Mucosa of descending colon (tissue), 3 donors: ENCODE measurements around the gene ACOX3. TPM values are rescaled to one million over a fixed set of nuclear protein-coding genes. Genes with fewer than 3 reads are reported as not detected.
A peak's percentile ranks its signal among the peaks of the same experiment; 100 is the strongest.

Experiments
- ATAC-seq: fragments of 200-7000 bp; cut with Tn5 transposase; one replicate; pipeline ENCODE4 v1.9.1; 2020; ENCODE audit warnings: mild to moderate bottlenecking, moderate library complexity
- DNase-seq, 3 donors: peaks; one replicate each; pipeline ENCODE4 v3.0.0-alpha.2; 2020
- H3K36me3 ChIP-seq: fragments of 200-600 bp; one replicate; pipeline ENCODE4 v1.8.0; 2021; ENCODE audit warnings: low read depth, mild to moderate bottlenecking
- H3K4me1 ChIP-seq: fragments of 200-600 bp; one replicate; pipeline ENCODE4 v1.8.0; 2021; ENCODE audit warnings: low read depth, mild to moderate bottlenecking
- H3K4me3 ChIP-seq: fragments of 200-600 bp; one replicate; pipeline ENCODE4 v1.8.0; 2021; ENCODE audit warnings: mild to moderate bottlenecking
- H3K9me3 ChIP-seq: fragments of 200-600 bp; one replicate; pipeline ENCODE4 v1.8.0; 2021; ENCODE audit warnings: mild to moderate bottlenecking
- intact Hi-C, 2 donors: fragments of 100-400 bp; cut with DNase I in 1 of 2; cut with micrococcal nuclease in 1 of 2; formaldehyde crosslinking; loops; one replicate each; pipeline versions ENCODE4 v1.11.0 to v1.11.1; 2022; cut with DNase I, micrococcal nuclease
- total RNA-seq, 3 donors: library from RNA; stranded (reverse); fragmentation: NEBNext Ultra II Directional in 2 of 3; extraction: Animal tissue kit (Norgen Biotek cat#: 25700) in 2 of 3; gene quantifications; one replicate each; pipeline versions ENCODE4 v1.2.1 to v1.2.4, GENCODE V29; 2021 to 2023
- TF ChIP-seq, protein P1 (sequence below): fragments of 200-600 bp; IDR thresholded peaks from one replicate; pipeline ENCODE4 v1.8.0; 2022; ENCODE audit warnings: antibody characterized with exemption, mild to moderate bottlenecking
- donor health status: DM: no; HTN: no; CAD: no; lungs with moderate emphysema.
- donor health status: DM: no; HTN: no; CAD: no.
- donor health status: DM: no; HTN: yes; CAD: no.

Gene ACOX3
- total RNA-seq, 3 donors from 2014 or later, result 22.4 to 34.7 (median 26.0) TPM

DNA sequence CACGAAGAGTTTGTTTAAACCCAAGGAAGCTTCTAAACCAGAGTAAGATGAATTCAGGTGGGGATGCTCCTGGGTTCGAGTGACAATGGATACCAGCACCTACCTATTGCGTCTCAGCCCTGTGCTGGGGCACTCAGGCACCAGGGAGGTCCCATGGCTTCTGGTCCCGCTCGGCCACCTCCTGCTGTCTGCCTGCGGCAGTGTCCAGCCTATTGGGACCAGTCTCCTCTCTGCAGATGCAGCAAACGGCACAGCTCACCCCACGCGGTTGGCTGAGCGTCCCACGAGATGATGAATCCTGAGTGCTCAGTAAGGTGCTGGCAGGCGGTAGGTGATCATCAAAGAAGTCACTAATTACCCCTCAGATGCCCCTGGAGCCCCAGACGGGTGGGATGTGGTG is 75.2 kb downstream of the ACOX3 start:
- Histone ChIP-seq H3K36me3 (no peaks in the 10 kb centered on the region), H3K9me3 (no peaks in the 10 kb centered on the region), H3K4me1 (no peaks in the 10 kb centered on the region), H3K4me3 (no peak overlapping the region)
- ATAC-seq (no peak), DNase-seq (peak in 2 of 3 donors; percentile 8 to 24)
- intact Hi-C loops, result no loop called here
- TF ChIP-seq, protein P1, sequence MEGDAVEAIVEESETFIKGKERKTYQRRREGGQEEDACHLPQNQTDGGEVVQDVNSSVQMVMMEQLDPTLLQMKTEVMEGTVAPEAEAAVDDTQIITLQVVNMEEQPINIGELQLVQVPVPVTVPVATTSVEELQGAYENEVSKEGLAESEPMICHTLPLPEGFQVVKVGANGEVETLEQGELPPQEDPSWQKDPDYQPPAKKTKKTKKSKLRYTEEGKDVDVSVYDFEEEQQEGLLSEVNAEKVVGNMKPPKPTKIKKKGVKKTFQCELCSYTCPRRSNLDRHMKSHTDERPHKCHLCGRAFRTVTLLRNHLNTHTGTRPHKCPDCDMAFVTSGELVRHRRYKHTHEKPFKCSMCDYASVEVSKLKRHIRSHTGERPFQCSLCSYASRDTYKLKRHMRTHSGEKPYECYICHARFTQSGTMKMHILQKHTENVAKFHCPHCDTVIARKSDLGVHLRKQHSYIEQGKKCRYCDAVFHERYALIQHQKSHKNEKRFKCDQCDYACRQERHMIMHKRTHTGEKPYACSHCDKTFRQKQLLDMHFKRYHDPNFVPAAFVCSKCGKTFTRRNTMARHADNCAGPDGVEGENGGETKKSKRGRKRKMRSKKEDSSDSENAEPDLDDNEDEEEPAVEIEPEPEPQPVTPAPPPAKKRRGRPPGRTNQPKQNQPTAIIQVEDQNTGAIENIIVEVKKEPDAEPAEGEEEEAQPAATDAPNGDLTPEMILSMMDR, result no peak

DNA sequence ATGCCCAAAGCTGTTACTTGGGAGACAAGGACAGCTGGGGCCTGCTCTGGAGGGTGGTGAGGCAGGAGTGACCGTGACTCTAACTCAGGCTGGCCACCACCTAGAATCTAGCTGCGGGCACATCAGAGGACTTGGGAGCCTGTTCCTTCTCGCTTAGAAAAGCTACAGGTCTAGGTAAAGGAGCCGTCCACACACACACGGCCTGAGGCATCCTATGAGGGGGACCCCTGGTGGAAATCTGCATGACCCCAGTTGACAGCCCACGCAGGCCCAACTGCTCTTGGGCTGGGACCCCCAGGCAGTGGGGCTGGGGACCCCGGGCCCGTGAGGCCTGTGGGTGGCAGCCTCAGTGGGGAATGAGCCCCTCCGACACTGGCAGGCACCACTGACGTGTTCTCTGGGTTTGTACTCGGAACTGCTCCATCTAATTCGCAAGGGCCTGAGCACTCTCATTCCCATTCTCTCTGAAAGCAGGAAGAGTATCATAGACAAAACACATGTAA is 75.6 kb downstream of the ACOX3 start:
- intact Hi-C loops, result no loop called here
- DNase-seq (peak in 1 of 3 donors; percentile 25), ATAC-seq (no peak)
- Histone ChIP-seq H3K4me1 (no peaks in the 10 kb centered on the region), H3K9me3 (no peaks in the 10 kb centered on the region), H3K4me3 (no peak overlapping the region), H3K36me3 (no peaks in the 10 kb centered on the region)
- TF ChIP-seq, protein P1, result no peak

DNA sequence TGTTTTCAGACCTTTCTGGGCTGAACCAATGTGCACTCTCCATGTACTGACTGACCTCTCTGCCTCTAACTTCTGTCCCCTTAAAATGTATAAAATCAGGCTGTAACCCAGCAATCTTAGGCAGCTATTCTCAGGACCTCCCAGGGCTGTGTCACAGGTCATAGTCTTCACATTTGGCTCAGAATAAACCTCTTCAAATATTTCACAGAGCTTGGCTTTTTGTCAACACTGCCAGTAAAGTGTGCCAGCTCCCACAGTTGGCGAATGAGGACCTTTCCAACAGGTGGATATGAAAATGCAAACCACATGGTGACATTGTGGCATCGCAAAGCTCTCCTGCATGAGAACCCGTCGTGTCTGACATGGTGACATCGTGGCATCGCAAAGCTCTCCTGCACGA is 76.4 kb downstream of the ACOX3 start:
- Histone ChIP-seq H3K4me3 (no peak overlapping the region), H3K36me3 (no peaks in the 10 kb centered on the region), H3K9me3 (no peaks in the 10 kb centered on the region), H3K4me1 (no peaks in the 10 kb centered on the region)
- ATAC-seq (no peak), DNase-seq (peak in 1 of 3 donors; percentile 28)
- intact Hi-C loops, result no loop called here
- TF ChIP-seq, protein P1, result no peak

DNA sequence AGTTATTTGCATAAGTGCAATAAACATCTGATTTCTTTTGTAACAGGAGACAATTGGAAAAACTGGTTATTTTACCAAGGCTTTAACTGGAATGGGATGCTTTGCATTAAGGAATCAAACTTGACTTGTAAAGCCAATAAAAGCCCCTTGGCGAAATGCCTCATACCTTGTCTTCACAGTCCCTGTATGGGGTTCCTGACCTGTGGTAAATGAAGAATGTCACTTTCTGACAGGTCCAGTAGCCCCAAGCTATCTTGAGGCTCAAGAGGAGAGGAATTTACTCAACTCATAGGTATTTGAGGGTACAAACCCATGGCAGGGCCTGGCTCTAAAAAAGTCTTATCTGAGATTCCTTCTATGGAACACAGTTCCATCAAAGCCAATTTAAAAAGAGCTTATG is 78.0 kb downstream of the ACOX3 start:
- Histone ChIP-seq H3K36me3 (no peaks in the 10 kb centered on the region), H3K4me3 (no peak overlapping the region), H3K4me1 (no peaks in the 10 kb centered on the region), H3K9me3 (no peaks in the 10 kb centered on the region)
- intact Hi-C loops, result no loop called here
- no peak for DNase-seq
- no peak for ATAC-seq
- TF ChIP-seq, protein P1, result no peak

DNA sequence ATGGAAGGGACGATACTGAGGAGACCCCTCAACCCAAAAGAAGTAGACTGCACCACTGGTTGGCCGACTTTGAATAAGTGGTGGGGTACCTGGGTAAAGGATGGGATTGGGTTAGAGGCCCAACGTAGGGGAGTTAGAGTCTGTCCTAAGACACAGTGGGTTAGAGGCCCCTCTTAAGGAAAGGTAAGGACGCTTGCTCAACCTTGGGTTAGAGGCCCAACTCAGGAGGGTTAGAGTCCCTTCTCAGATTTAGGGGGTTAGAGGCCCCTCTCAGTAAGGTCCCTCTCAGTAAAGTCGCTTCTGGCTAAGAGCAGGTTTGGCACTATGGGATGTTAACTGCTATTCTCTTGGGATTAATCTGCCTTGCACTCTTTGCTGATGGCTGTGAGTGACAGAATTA is 81.3 kb downstream of the ACOX3 start:
- intact Hi-C loops, result no loop called here
- no peak overlapping the region for H3K4me3 ChIP-seq
- TF ChIP-seq, protein P1, result no peak
- no peaks in the 10 kb centered on the region for H3K36me3 ChIP-seq
- ATAC-seq (no peak), DNase-seq (no peak)
- no peaks in the 10 kb centered on the region for H3K9me3 ChIP-seq
- no peaks in the 10 kb centered on the region for H3K4me1 ChIP-seq

DNA sequence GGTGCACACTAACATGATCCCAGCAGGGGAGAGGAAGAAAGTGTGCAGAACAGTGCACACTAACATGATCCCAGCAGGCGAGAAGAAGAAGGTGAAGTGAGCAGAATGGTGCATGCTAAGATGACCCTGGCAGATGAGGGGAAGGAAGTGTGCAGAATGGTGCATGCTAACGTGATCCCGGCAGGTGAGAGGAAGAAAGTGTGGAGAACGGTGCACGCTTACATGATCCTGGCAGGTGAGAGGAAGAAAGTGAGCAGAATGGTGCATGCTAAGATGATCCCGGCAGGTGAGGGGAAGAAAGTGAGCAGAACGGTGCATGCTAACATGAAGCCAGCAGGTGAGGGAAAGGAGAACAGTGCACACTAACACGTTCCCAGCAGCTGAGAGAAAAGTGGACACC is 83.7 kb downstream of the ACOX3 start:
- TF ChIP-seq, protein P1, result no peak
- H3K4me3 ChIP-seq, result no peak overlapping the region
- no peak for ATAC-seq
- no peaks in the 10 kb centered on the region for H3K9me3 ChIP-seq
- no peak for DNase-seq
- no peaks in the 10 kb centered on the region for H3K4me1 ChIP-seq
- intact Hi-C loops, result no loop called here
- no peaks in the 10 kb centered on the region for H3K36me3 ChIP-seq
